K562 (cell line): Measurements from ENCODE around the gene BCL6B.
"Not testable (repeated sequence)": the region's sequence is repeated elsewhere in the genome, so short reads cannot be mapped to it uniquely, and the experiment has no call there.

ENCODE experiments used
- ELF1 ChIP-seq: fragments of 200-800 bp; sonication (Bioruptor generic); IDR thresholded peaks from 2 replicates; pipeline ENCODE4 v1.6.1; 2016; ENCODE audit warnings: missing genetic modification characterization, missing compliant biosample characterization
- FOS ChIP-seq: IDR thresholded peaks from 3 replicates; pipeline ENCODE4 v1.6.1; 2011; ENCODE audit not compliant: insufficient read length; ENCODE audit errors: extremely low read depth
- FOXM1 ChIP-seq, 2 experiments: fragments of 450-650 bp in 1 of 2; sonication (generic) in 1 of 2; formaldehyde crosslinking in 1 of 2; IDR thresholded peaks; 2 replicates each; pipeline versions ENCODE4 v1.6.1 to v1.9.0; 2017 to 2022; ENCODE audit warnings: low read depth in 2 of 2, mild to moderate bottlenecking in 2 of 2, missing genetic modification reagents in 1 of 2, moderate library complexity in 1 of 2
- RBM22 ChIP-seq: fragments of 200-400 bp; formaldehyde crosslinking; IDR thresholded peaks from 2 replicates; pipeline ENCODE4 v1.6.1; 2018; ENCODE audit warnings: low read length, low read depth; ENCODE audit not compliant: poor library complexity, severe bottlenecking
- SP1 ChIP-seq: sonication (generic); formaldehyde crosslinking; IDR thresholded peaks from 2 replicates; pipeline ENCODE4 v1.8.1; 2022; ENCODE audit warnings: mild to moderate bottlenecking, missing genetic modification reagents
- ZNF449 ChIP-seq: fragments of 250-450 bp; sonication (Bioruptor Pico); IDR thresholded peaks from 2 replicates; pipeline ENCODE4 v1.8.0; 2022; ENCODE audit warnings: moderate library complexity, mild to moderate bottlenecking, inconsistent platforms
- TF ChIP-seq, protein P1 (sequence below), 3 experiments: IDR thresholded peaks in 2 of 3; conservative IDR thresholded peaks in 1 of 3; 2 replicates each; pipeline ENCODE4 v1.5.1; 2011 to 2012; ENCODE audit warnings: low read length in 3 of 3, mild to moderate bottlenecking in 3 of 3, control low read depth in 2 of 3, improper control_type of control experiment in 1 of 3, inconsistent platforms in 1 of 3, low read depth in 1 of 3, mixed read lengths in 1 of 3, moderate library complexity in 1 of 3; ENCODE audit not compliant: insufficient read depth in 2 of 3
- TF ChIP-seq, protein P2 (sequence below): fragments of 200-800 bp; sonication (Bioruptor generic); IDR thresholded peaks from 2 replicates; pipeline ENCODE4 v1.6.1; 2016; ENCODE audit warnings: missing genetic modification characterization, missing compliant biosample characterization
- TF ChIP-seq, protein P3 (sequence below): sonication (generic); formaldehyde crosslinking; IDR thresholded peaks from 2 replicates; pipeline ENCODE4 v1.5.0; 2020; ENCODE audit warnings: missing genetic modification reagents

- TF ChIP-seq, protein P1, sequence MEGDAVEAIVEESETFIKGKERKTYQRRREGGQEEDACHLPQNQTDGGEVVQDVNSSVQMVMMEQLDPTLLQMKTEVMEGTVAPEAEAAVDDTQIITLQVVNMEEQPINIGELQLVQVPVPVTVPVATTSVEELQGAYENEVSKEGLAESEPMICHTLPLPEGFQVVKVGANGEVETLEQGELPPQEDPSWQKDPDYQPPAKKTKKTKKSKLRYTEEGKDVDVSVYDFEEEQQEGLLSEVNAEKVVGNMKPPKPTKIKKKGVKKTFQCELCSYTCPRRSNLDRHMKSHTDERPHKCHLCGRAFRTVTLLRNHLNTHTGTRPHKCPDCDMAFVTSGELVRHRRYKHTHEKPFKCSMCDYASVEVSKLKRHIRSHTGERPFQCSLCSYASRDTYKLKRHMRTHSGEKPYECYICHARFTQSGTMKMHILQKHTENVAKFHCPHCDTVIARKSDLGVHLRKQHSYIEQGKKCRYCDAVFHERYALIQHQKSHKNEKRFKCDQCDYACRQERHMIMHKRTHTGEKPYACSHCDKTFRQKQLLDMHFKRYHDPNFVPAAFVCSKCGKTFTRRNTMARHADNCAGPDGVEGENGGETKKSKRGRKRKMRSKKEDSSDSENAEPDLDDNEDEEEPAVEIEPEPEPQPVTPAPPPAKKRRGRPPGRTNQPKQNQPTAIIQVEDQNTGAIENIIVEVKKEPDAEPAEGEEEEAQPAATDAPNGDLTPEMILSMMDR (IDR thresholded peaks at IDR 0.05 in 2 of 3, conservative IDR thresholded peaks at IDR 0.05 in 1 of 3; ENCODE audit: insufficient read depth in 2 of 3, low read depth in 1 of 3, low read length in 3 of 3), result not testable (repeated sequence)
- not testable (repeated sequence) for TF ChIP-seq ELF1 (tag); ZNF449 (CRISPR knock-in tag); FOXM1 (IDR thresholded peaks at IDR 0.05; ENCODE audit: low read depth); FOXM1 (CRISPR knock-in tag; IDR thresholded peaks at IDR 0.05; ENCODE audit: low read depth); SP1; RBM22; FOS
- TF ChIP-seq, protein P2, sequence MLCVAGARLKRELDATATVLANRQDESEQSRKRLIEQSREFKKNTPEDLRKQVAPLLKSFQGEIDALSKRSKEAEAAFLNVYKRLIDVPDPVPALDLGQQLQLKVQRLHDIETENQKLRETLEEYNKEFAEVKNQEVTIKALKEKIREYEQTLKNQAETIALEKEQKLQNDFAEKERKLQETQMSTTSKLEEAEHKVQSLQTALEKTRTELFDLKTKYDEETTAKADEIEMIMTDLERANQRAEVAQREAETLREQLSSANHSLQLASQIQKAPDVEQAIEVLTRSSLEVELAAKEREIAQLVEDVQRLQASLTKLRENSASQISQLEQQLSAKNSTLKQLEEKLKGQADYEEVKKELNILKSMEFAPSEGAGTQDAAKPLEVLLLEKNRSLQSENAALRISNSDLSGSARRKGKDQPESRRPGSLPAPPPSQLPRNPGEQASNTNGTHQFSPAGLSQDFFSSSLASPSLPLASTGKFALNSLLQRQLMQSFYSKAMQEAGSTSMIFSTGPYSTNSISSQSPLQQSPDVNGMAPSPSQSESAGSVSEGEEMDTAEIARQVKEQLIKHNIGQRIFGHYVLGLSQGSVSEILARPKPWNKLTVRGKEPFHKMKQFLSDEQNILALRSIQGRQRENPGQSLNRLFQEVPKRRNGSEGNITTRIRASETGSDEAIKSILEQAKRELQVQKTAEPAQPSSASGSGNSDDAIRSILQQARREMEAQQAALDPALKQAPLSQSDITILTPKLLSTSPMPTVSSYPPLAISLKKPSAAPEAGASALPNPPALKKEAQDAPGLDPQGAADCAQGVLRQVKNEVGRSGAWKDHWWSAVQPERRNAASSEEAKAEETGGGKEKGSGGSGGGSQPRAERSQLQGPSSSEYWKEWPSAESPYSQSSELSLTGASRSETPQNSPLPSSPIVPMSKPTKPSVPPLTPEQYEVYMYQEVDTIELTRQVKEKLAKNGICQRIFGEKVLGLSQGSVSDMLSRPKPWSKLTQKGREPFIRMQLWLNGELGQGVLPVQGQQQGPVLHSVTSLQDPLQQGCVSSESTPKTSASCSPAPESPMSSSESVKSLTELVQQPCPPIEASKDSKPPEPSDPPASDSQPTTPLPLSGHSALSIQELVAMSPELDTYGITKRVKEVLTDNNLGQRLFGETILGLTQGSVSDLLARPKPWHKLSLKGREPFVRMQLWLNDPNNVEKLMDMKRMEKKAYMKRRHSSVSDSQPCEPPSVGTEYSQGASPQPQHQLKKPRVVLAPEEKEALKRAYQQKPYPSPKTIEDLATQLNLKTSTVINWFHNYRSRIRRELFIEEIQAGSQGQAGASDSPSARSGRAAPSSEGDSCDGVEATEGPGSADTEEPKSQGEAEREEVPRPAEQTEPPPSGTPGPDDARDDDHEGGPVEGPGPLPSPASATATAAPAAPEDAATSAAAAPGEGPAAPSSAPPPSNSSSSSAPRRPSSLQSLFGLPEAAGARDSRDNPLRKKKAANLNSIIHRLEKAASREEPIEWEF (CRISPR knock-in tag), result not testable (repeated sequence)
- TF ChIP-seq, protein P3, sequence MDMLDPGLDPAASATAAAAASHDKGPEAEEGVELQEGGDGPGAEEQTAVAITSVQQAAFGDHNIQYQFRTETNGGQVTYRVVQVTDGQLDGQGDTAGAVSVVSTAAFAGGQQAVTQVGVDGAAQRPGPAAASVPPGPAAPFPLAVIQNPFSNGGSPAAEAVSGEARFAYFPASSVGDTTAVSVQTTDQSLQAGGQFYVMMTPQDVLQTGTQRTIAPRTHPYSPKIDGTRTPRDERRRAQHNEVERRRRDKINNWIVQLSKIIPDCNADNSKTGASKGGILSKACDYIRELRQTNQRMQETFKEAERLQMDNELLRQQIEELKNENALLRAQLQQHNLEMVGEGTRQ (CRISPR knock-in tag), result peak; percentile 76
Observed at GRCh38 chr17:7046725-7047397, 24.0 kb downstream of the BCL6B start.
